ENCODE results near the gene SEMA4B.

SEMA4B gene

DNA sequence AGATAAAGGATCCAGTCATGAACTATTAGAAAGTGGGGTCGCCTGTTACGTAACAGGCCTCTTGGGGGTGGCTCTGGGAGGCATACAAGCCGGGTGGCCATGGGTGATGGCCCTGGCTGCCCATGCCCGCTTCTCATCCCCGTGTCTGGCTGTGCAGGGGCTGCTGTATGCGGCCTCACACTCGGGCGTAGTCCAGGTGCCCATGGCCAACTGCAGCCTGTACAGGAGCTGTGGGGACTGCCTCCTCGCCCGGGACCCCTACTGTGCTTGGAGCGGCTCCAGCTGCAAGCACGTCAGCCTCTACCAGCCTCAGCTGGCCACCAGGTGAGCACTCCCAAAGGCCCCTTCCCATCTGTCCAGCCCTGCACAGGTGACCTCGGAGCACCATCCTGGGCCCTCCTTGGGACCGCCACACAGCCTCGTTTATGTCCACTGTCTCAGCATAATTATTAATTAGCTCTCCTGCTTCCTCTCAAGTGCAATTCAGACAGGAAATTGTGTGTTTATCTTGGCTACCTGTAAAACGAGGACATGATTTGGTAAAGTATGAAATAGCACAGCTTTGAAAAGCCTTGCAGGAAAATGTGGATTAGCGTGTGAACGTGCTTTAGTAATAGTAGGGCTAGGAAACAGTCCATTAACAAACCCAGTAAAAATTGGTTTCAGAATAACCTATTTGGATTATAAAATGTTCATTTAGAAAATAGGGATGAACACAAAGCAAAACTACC, 24.5 kb downstream of the SEMA4B start:
- DNase-seq (ENCODE audit: low read depth in 2 of 2): no peak

GRCh38 chr15:90227336-90227735, 26.2 kb downstream of the SEMA4B start:
- DNase-seq (ENCODE audit: low read depth in 2 of 2): no peak

DNA sequence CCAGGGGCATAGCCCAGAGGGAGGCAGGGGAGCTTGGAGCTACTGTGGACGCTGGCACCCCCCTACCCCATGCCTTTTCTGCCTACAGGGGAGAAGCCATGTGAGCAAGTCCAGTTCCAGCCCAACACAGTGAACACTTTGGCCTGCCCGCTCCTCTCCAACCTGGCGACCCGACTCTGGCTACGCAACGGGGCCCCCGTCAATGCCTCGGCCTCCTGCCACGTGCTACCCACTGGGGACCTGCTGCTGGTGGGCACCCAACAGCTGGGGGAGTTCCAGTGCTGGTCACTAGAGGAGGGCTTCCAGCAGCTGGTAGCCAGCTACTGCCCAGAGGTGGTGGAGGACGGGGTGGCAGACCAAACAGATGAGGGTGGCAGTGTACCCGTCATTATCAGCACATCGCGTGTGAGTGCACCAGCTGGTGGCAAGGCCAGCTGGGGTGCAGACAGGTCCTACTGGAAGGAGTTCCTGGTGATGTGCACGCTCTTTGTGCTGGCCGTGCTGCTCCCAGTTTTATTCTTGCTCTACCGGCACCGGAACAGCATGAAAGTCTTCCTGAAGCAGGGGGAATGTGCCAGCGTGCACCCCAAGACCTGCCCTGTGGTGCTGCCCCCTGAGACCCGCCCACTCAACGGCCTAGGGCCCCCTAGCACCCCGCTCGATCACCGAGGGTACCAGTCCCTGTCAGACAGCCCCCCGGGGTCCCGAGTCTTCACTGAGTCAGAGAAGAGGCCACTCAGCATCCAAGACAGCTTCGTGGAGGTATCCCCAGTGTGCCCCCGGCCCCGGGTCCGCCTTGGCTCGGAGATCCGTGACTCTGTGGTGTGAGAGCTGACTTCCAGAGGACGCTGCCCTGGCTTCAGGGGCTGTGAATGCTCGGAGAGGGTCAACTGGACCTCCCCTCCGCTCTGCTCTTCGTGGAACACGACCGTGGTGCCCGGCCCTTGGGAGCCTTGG, 27.0 kb downstream of the SEMA4B start:
- no peak for DNase-seq (ENCODE audit: low read depth in 2 of 2)

GRCh38 chr15:90228960-90229359, 27.8 kb downstream of the SEMA4B start:
- no peak for DNase-seq (ENCODE audit: low read depth in 2 of 2)

DNA sequence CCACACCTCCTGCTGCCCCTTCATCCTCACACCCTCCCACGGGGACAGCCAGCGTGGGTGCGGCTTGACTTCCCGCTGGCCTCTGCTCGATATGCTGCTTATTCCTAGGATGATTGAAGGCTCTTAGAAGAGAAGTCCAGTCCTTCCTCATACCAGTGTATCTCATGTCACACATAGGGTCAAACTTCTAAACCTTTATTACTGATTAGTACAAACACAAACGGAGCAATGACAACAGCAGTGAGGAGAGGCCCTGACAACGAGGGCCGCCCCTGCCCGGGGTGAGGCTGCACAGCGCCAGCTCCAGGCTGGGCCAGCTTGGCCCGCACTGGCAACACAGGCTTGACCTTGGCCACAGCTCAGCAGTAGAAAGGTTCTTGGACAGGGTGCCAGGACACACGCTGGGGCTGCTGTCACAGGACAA, 29.0 kb downstream of the SEMA4B start:
- no peak for DNase-seq (ENCODE audit: low read depth in 2 of 2)

DNA sequence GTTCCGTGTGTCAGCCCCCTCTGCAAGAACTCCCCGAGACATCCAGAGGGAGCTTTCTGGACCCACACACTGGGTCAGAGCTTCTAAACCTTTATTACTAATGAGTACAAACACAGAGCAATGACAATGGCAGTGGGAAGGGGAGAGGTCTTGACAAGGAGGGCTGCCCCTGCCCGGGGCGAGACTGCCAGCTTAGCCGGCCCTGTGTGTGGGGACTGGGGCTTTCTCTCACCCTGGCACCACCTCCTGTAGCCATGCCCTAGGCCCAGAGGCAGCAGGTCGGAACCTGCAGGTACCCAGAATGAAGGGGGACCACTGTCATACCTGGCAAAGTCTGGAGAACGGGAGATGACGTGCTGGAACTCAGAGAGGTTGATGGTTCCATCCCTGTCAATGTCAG, 29.5 kb downstream of the SEMA4B start:
- DNase-seq (ENCODE audit: low read depth in 2 of 2): no peak

DNA sequence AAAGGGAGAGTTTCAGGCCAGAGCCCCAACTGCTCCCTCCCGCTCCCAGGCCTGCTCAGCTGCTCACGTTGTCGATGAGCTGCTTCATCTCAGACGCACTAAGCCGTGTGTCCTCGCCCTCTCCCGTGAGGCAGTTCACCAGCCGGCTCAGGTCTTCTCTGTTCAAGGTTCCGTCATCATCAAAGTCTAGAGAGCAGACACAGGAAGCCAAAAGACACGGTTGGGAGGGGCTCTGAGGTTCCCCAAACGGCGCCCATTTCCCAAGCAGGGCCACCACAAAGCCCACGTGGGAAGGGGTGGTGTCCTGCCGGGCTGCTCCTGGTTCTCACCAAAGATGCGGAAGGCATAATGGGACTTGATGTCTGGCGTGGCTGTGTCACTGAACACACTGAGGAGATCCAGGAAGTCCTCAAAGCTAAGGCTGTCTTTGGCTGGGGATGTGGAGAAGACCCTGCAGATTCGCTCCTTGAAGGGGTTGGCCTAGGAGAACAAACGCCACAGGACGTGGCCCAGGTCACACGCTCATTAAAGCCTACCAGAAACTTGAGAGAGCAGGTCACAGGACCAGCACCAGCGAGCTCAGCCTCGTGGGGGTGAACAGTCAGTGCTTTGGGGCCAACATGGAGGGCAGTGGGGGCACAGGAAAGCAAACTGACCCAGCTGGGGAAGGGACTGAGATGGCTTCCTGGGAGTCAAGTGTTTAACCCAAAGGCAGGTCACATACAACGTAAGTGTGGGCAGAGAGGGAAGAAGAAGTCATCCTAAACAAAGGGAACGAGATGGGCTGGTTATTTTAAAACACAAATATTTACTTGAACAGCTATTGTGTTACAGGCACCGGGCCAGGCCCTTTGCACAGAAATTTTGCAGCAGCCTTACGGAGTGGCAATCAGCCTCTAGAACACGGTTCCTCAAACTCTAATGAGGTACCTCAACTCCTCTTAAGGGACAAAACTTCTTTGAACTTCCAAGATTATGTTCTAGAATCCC, 30.2 kb downstream of the SEMA4B start:
- DNase-seq (ENCODE audit: low read depth in 2 of 2): no peak

DNA sequence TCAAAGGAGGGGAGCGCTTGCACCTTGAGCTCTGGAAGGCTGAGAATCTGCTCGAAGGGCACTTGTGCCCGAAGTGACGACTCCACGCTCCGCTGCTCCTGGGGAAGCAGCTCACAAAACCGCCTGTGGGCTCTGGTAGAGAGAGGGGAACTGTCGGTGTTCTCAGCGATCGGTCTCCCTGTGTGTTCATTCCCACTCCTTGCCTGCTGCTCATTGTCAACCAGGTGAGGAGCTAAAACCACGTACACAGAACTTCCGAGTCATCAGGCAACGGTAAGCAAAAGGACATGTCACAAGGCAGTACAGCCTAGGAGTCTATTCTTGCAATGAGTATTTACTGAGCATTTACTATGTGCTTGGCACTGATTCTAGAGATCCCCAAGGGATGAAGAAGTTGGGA, 31.1 kb downstream of the SEMA4B start:
- DNase-seq (ENCODE audit: low read depth in 2 of 2): no peak

DNA sequence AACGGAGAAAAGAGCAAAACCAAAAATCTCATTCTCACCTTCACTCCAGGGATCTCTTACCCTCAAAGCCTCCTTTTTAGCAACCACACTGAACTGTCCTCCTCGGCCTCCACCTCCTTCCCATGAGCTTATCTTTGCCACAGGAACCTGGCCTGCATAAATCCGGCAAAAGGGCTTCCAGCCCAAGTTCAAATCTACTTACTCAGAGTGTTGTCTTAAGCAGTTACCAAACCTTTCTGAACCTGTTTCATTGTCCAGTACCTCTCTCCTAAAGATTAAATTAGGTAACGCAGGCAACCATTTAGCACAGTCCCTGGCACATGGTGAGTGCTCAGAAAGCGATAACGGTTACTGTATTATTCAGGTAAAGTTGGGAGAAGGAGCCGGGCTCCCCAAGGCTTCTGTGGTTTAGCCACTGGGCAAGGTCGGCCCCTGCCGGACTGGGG, 31.8 kb downstream of the SEMA4B start:
- no peak for DNase-seq (ENCODE audit: low read depth in 2 of 2)

- DNase-seq (ENCODE audit: low read depth in 2 of 2): peak; percentile 92 to 93
Observed at GRCh38 chr15:90233387-90234095, 32.4 kb downstream of the SEMA4B start, which contains the start of gene CIB1. CIB1 (minus strand) TSS chr15:90233941; CDS start chr15:90233885, 56 bp downstream.

DNA sequence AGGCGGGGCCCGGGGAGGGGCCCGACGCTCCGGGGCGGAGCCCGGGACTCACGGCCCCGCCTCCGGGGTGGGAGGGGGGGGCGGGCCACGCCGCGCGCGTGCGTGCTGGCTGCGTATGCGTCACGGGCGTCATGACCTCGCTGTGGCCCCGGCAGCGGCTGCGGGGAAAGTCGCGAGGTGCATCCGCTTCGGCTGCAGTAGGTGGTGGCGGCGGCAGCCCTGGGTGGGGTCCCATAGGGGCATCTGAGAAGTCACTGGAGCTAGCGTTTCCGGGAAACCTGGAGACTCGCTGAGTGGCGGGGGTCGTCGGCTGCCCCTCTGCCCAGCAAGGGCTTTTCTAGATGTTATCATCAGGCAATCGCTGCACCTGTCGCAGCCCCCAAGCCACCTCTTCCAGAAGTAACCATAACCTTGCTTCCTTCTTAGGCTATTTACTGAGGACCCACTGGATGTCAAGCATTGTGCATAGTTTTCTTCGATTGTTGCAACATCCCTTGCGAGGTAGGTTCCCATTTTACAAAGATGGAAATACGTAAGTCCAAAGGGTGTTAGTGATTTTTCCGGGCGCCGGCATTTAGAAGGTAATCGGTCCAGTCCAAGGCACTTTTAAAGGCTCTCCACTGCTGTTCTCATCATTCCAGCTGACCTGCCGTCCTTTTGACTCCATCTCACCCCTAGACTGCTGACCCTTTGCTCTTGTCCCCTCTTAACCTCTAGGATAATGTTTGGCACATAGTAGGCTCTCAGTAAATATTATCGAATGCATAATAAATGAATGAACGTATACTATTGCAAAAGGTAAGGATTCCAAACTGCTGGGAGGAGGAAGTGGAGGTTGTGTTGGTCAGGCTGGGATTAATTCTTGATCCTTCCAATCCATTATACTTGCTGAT, 33.2 kb downstream of the SEMA4B start, which contains the start of gene GDPGP1:
Gene GDPGP1 (plus strand): TSS at position 114 of the 893 bp plus-strand sequence. CDS start 6,700 bp downstream, outside the sequence.
- no peak for DNase-seq (ENCODE audit: low read depth in 2 of 2)

- no peak for DNase-seq (ENCODE audit: low read depth in 2 of 2)
Observed at GRCh38 chr15:90239371-90239770, 38.2 kb downstream of the SEMA4B start.

DNA sequence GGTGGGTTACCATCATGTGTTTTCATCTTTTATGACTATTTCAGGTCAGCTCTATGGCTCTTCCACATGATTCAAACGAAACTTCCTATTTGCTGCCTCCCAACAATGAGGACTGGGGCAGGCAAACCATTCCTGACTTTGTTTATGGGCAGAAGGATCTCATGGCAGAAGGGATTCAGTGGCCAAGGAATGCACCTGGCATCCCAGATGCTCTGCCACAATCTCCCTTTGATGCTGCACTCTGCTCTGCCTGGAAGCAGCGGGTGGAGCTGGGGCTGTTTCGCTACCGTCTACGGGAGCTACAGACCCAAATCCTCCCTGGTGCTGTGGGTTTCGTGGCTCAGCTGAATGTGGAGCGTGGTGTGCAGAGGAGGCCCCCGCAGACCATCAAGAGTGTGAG, 39.7 kb downstream of the SEMA4B start:
- DNase-seq (ENCODE audit: low read depth in 2 of 2): no peak

DNA sequence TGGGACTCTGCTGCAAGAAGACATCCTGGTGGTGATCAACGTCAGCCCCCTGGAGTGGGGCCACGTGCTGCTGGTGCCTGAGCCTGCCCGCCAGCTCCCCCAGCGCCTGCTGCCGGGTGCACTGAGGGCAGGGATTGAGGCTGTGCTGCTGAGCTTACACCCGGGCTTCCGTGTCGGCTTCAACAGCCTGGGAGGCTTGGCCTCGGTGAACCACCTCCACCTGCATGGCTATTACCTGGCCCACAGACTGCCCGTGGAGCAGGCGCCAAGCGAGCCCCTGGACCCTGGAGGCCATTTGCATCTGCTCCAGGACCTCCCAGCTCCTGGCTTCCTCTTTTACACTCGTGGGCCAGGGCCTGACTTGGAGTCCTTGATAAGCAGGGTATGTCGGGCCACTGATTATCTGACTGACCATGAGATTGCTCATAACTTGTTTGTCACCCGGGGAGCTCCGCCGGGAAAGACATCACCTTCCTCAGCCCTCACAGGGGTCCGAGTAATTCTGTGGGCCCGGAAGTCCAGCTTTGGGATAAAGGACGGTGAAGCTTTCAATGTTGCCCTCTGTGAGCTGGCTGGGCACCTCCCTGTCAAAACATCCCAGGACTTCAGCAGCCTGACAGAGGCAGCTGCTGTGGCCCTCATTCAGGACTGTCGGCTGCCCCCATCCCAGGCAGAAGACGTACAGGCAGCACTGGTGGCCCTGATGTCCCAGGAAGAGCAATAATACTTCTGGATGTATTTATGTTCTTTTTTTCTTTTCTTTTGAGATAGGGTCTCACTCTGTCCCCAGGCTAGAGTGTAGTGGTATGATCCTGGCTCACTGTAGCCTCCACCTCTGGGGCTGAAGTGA, 40.4 kb downstream of the SEMA4B start:
- DNase-seq (ENCODE audit: low read depth in 2 of 2): no peak

DNA sequence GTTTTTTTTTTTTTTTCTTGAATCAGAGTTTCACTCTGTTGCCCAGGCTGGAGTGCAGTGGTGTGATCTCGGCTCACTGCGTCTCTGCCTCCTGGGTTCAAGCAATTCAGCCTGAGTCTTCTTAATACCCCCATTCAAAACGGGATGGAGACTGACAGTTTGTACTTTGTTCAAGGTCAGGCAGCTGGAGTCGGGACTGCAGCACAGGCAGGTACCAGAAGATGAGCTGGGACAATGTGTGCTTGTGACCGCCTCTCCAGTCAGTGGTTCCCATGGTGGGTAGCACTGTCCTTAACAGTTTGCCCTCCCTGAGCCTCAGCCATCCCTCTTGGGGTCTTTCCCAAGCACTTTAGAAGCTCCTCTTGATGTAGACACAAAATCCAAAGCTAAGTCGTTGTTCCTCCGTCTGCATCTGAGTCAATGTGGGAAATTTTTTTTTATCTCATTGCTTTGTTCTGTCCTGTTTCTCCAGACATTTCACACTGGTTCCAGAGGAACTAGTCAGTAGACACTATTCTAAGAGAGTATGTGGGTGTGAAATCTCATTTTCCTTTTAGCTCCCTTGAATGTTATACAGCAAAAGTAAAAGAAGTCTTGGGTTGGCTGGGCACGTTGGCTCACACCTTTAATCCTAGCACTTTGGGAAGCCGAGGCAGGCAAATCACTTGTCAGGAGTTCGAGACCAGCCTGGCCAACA, 43.0 kb downstream of the SEMA4B start:
- no peak for DNase-seq (ENCODE audit: low read depth in 2 of 2)

DNA sequence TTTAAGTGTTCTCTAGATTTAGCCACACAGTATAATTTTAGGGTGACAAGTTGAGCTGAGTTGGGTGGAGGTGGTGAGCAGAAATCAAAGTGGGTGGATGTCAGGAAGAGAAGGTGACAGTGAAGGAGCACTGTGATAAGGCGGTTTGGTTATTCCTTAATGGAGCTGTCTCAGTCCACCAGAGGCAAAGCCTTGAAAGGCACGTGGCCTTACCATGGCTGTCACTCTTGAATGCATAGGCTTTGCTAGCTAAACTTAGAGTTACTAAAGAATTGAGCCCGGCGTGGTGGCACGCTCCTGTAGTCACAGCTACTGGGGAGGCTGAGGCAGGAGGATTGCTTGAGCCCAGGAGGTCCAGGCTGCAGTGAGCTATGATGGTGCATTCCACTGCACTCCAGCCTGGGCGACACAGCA, 47.7 kb downstream of the SEMA4B start:
- no peak for DNase-seq (ENCODE audit: low read depth in 2 of 2)

DNA sequence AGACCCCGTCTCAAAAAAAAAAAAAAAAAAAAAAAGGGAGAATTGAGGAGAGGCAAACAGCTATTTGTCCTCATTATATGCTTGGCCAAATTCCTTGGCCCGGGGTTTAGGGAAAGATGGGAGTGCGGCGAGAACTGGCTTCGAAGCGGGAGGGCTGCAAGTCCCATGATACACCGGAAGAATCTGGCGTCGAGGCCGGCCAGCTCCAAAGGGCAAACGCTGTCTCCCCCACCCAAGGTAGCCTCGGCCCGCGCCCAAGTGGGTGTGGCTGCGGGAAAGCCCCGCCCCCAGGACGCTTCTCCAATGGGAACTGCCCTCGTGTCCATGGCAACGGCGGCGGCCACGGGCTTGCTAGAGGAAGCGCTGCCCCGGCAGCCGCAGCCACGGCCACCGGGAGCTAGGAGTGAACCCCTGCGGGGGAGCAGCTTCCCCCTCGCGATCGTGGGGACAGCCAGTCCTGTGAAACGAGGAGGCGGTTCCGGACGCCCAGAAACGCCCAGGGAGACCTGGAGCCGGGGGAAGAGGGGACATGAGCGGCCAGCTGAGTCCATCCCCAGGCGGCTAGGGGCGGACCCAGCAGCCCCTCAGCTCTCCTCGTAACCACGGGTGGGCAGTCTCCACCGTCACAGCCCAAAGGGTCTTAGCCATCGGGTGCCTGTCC, 48.2 kb downstream of the SEMA4B start, which contains the start of gene TTLL13:
Gene TTLL13 (plus strand): TSS at position 354 of the 661 bp plus-strand sequence. CDS start 1,075 bp downstream, outside the sequence.
- DNase-seq (ENCODE audit: low read depth in 2 of 2): peak; percentile 61 to 62
